ENCODE results near the gene TPST1.
"Not testable (repeated sequence)": the region's sequence is repeated elsewhere in the genome, so short reads cannot be mapped to it uniquely, and the experiment has no call there.

- not testable (repeated sequence) for TF ChIP-seq YY1 (IDR thresholded peaks at IDR 0.05; ENCODE audit: insufficient read depth, insufficient read length); SUZ12 (IDR thresholded peaks at IDR 0.05; ENCODE audit: extremely low read depth, insufficient read depth, insufficient read length)
Measured at GRCh38 chr7:66231326-66232216, 26.4 kb downstream of the TPST1 start.
